Cardiac septum (tissue), 1 donor: ENCODE results near the gene DENND4A. TPM values are rescaled to one million over a fixed set of nuclear protein-coding genes. Genes with fewer than 3 reads are reported as not detected.

Experiments
- DNase-seq: peaks from one replicate; pipeline ENCODE4 v3.0.0-alpha.2; 2020; ENCODE audit warnings: low spot score
- intact Hi-C: fragments of 100-400 bp; cut with DNase I; formaldehyde crosslinking; loops from one replicate; pipeline ENCODE4 v1.14.0; 2022
- total RNA-seq: library from RNA; stranded (reverse); fragmentation: NEBNext Ultra II Directional; extraction: Animal tissue kit (Norgen Biotek cat#: 25700); gene quantifications from one replicate; pipeline ENCODE4 v1.2.1, GENCODE V29; 2021
- donor health status: DM: no; HTN: no; CAD: no.

DENND4A gene
- total RNA-seq, 1 donor from 2014 or later: 19.1 TPM

GRCh38 chr15:65724464-65725215 lies 67.5 kb downstream of the DENND4A start:
- no peak for DNase-seq
- intact Hi-C loops: no loop called here

GRCh38 chr15:65723876-65724275 lies 68.2 kb downstream of the DENND4A start:
- intact Hi-C loops: no loop called here
- DNase-seq: no peak

GRCh38 chr15:65722191-65722590 lies 69.9 kb downstream of the DENND4A start:
- intact Hi-C loops: no loop called here
- DNase-seq: no peak

- intact Hi-C loops: no loop called here
- no peak for DNase-seq
Observed at GRCh38 chr15:65712415-65712814, 79.7 kb downstream of the DENND4A start.

GRCh38 chr15:65695081-65695480 lies 97.0 kb downstream of the DENND4A start:
- intact Hi-C loops: no loop called here
- no peak for DNase-seq

GRCh38 chr15:65690778-65691177 lies 101.3 kb downstream of the DENND4A start:
- intact Hi-C loops: no loop called here
- no peak for DNase-seq

GRCh38 chr15:65690173-65690572 lies 101.9 kb downstream of the DENND4A start:
- no peak for DNase-seq
- intact Hi-C loops: no loop called here

- DNase-seq: no peak
- intact Hi-C loops: no loop called here
Observed at GRCh38 chr15:65688462-65688861, 103.6 kb downstream of the DENND4A start.

GRCh38 chr15:65682404-65682911 lies 109.6 kb downstream of the DENND4A start:
- intact Hi-C loops: no loop called here
- DNase-seq: no peak

- intact Hi-C loops: no loop called here
- no peak for DNase-seq
Observed at GRCh38 chr15:65680544-65680943, 111.5 kb downstream of the DENND4A start.

- DNase-seq: no peak
- intact Hi-C loops: no loop called here
Observed at GRCh38 chr15:65676123-65676522, 116.0 kb downstream of the DENND4A start.

GRCh38 chr15:65675551-65675950 lies 116.5 kb downstream of the DENND4A start:
- intact Hi-C loops: no loop called here
- no peak for DNase-seq

- no peak for DNase-seq
- intact Hi-C loops: no loop called here
Observed at GRCh38 chr15:65666257-65666656, 125.8 kb downstream of the DENND4A start.

- intact Hi-C loops: no loop called here
Observed at GRCh38 chr15:65663521-65663920, 128.6 kb downstream of the DENND4A start.

GRCh38 chr15:65660927-65661326 lies 131.2 kb downstream of the DENND4A start:
- no peak for DNase-seq
- intact Hi-C loops: no loop called here

More at GRCh38 chr15:65663521-65663920, 128.6 kb downstream of the DENND4A start:
- no peak for DNase-seq

GRCh38 chr15:65659502-65660052 lies 132.5 kb downstream of the DENND4A start:
- no peak for DNase-seq
- intact Hi-C loops: no loop called here

- intact Hi-C loops: no loop called here
- no peak for DNase-seq
Observed at GRCh38 chr15:65655457-65655856, 136.6 kb downstream of the DENND4A start.

- intact Hi-C loops: no loop called here
- no peak for DNase-seq
Observed at GRCh38 chr15:65655026-65655425, 137.1 kb downstream of the DENND4A start.

GRCh38 chr15:65653801-65654521 lies 138.1 kb downstream of the DENND4A start:
- no peak for DNase-seq
- intact Hi-C loops: no loop called here

- intact Hi-C loops: no loop called here
- no peak for DNase-seq
Observed at GRCh38 chr15:65653341-65653740, 138.8 kb downstream of the DENND4A start.
